Prostate gland (tissue), 2 donors: ENCODE measurements around the gene AP1G1.
"Not testable (repeated sequence)": the region's sequence is repeated elsewhere in the genome, so short reads cannot be mapped to it uniquely, and the experiment has no call there.

Source experiments
- POLR2A ChIP-seq: fragments of 450-650 bp; IDR thresholded peaks from one replicate; pipeline ENCODE4 v1.6.1; 2016; ENCODE audit warnings: antibody characterized with exemption, mild to moderate bottlenecking
- POLR2AphosphoS5 ChIP-seq: sonication (generic); formaldehyde crosslinking; IDR thresholded peaks from one replicate; pipeline ENCODE4 v1.6.1; 2017; ENCODE audit warnings: antibody characterized with exemption
- TF ChIP-seq, protein P1 (sequence below), 4 experiments: fragments of 200-600 bp in 2 of 4; fragments of 450-650 bp in 2 of 4; sonication (generic) in 2 of 4; IDR thresholded peaks; 1 replicate in 3 of 4; 2 replicates in 1 of 4; pipeline ENCODE4 v1.5.1; 2016 to 2019; ENCODE audit warnings: antibody characterized with exemption in 4 of 4, mild to moderate bottlenecking in 2 of 4, moderate library complexity in 2 of 4

DNA sequence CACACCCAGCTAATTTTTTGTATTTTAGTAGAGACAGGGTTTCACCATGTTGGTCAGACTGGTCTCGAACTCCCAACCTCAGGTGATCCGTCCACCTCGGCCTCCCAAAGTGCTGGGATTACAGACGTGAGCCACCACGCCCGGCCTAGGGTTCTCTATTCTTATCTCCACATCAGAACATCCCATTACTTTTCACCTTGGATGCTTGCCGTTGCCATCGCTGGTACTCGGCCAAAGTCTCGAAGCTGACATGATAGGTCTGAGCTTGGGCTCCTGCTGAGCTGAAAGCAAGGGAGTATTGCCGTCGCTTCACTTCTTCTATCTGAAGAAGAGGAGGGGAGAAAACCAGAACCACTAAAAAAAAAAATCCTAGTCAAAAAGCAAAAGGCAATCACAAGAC is 124.4 kb downstream of the AP1G1 start:
- TF ChIP-seq POLR2AphosphoS5, POLR2A: not testable (repeated sequence)
- TF ChIP-seq, protein P1, sequence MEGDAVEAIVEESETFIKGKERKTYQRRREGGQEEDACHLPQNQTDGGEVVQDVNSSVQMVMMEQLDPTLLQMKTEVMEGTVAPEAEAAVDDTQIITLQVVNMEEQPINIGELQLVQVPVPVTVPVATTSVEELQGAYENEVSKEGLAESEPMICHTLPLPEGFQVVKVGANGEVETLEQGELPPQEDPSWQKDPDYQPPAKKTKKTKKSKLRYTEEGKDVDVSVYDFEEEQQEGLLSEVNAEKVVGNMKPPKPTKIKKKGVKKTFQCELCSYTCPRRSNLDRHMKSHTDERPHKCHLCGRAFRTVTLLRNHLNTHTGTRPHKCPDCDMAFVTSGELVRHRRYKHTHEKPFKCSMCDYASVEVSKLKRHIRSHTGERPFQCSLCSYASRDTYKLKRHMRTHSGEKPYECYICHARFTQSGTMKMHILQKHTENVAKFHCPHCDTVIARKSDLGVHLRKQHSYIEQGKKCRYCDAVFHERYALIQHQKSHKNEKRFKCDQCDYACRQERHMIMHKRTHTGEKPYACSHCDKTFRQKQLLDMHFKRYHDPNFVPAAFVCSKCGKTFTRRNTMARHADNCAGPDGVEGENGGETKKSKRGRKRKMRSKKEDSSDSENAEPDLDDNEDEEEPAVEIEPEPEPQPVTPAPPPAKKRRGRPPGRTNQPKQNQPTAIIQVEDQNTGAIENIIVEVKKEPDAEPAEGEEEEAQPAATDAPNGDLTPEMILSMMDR (IDR thresholded peaks at IDR 0.05), result not testable (repeated sequence)
